ENCODE results near the gene UBXN6.

Gene UBXN6

GRCh38 chr19:4493104-4493928 lies 35.7 kb upstream of the UBXN6 start:
- no peak for DNase-seq

- DNase-seq, result no peak
These were observed 34.9 kb upstream of the UBXN6 start for GRCh38 chr19:4492337-4493103.

- DNase-seq, result no peak
These were observed 33.9 kb upstream of the UBXN6 start for GRCh38 chr19:4491446-4491845.

DNA sequence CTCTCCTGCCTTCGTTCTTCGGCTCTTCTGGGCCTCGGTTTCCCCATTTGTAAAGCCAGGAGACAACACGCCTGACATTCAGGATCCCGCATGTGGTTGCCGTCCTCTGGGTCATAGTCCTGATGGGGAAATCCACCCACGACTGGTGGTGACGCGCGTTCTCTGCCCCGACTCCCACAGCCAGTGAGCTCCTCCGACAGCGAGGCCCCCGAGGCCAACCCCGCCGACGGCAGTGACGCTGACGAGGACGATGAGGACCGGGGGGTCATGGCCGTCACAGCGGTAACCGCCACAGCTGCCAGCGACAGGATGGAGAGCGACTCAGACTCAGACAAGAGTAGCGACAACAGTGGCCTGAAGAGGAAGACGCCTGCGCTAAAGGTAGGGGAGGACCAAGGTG lies 30.9 kb upstream of the UBXN6 start:
- no peak for DNase-seq

- DNase-seq, result no peak
These were observed 30.0 kb upstream of the UBXN6 start for GRCh38 chr19:4487572-4487971.

DNA sequence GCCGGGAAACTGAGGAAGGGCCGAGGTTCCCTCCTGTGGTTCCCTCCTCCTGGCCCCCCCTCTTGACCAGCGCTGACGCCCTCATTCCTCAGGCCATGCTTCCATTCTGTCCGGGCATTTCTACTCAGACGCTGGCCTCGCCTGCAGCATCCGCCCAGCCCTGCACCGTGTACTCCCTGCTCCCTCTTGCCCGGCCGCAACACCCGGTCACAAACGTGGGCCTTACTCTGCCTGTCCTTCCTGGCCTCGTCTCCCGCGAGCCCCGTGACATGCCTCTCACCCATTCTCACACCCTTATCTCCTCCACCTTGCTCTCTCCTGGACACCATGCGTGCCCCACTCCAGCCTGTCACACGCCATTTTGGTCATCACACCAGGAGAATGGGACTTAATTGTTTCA lies 25.8 kb upstream of the UBXN6 start:
- no peak for DNase-seq

DNA sequence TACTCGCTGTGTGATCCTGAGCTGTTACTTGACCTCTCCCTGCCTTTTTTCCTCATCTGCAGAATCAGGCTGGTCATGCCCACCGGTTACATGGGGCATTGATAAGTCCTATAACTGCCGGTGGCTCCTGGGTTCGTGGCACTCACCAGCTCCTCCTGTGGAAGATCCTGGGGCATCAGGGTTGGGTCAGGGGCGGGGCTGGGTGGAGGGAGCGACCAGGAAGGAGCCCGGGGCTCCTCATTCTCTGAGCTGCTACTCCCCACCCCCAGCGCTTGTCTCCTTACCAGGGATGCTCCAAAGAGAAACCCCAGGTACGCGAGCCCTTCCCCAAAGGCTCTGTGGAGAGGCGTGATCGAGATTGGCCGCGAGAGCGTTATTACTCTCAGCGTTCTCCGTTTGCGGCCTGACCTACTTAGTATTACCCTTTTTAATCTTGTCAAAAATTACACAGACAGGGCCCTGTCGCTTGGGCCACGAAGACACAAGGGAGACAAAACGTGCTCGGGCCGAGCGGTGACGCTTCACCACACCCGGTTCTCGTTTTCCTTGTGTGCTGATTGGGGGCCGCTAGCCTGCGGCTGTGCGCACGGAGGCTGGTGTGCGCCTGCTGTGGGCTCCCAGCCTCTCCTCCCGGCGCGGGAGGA lies 25.2 kb upstream of the UBXN6 start:
- DNase-seq, result no peak

DNA sequence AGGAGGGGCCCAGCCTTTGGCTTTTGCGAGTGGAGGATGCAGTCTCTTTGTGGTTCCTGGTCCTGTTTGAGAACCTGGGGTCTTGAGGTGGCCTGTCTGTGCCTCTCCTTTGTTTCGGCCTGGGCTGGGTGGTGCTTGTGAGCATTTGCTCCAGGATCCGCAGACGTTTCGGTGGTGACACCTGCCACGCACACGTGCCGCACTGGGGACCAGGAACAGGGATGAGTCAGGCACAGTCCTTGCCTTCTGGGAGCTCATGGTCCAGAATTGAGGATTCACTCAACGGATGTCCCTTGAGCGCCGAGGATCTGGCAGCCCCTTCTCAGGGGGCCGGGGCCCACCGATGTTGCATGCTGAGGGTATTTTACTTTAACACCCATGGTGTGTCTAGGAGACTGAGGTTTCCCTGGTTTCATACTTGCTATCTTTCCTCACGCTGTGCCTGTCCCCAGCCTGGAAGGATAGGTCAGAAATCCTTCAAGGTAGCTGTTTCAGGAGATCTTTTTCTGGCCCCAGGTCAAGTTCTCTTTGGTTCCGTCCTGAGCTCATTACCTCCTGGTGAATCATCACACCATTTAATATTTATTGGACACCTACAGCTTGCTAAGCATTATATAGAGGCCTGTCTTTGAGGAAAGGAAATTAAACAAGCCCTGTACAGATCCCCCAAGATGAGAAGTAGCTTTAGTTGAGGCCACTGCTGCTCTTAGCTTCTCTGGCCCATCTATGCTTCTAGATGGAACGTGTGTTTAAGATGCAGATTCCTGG lies 19.6 kb upstream of the UBXN6 start:
- DNase-seq, result no peak

DNA sequence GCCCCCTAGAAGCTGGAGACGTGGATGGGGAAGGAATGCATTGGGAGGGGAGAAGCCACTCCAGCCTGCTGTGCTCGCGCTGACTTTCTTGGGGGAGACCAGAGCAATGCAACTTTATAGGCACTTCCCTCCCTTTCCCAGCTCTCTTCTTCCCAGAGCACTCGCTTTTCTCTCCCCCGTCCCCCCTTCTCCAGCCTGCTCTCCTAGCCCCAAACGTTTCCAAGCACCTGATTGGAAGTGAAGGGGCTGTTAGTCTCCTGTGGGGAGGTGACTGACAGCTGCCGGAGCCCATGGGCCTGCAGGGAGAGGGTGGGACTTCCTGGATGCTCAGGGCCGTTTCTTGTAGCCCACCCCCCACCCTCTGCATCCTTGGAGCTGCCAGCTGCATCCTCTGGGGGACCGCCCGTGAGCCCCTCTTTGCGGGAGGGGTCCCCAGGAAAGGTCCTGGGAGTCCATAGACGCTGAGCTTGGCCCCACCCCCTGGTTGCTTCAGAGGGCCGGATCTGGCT lies 17.0 kb upstream of the UBXN6 start:
- DNase-seq, result peak; percentile 49

DNA sequence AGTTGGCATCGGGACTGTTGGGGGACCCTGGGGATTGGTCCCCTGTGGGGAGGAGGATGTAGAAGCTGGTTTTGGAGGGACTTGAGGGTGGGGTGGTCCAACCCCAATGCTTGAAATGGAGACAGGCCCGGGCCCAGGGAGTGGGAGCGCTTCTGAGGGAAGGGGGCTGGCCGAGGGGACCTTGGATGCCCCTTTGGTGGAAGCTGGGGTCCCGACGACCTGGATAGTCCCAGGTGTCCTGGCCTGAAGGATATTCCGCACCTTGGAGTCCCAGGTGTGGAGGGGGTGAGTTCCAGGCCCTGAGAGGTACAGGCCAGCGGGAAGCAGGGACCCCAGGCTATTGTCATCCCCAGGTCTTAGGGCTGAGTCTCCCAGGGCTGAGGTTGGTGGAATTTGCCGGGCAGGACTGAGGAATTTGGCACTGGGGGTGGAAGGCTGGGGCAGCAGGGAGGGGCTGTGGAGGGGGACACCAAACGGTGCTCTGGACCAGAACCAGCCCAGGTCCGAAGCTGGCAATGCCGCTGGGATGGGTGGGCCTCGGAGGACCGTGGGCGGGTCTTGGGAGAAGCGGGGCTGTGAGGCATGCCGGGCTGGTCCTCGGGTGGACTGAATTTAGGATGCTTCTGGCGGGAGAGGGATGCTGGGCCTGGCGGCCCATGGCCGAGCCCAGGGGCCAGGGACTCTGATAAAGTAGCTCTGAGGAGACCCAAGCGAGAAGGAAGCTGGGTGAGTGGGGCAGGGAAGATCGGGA lies 16.3 kb upstream of the UBXN6 start:
- DNase-seq, result no peak

DNA sequence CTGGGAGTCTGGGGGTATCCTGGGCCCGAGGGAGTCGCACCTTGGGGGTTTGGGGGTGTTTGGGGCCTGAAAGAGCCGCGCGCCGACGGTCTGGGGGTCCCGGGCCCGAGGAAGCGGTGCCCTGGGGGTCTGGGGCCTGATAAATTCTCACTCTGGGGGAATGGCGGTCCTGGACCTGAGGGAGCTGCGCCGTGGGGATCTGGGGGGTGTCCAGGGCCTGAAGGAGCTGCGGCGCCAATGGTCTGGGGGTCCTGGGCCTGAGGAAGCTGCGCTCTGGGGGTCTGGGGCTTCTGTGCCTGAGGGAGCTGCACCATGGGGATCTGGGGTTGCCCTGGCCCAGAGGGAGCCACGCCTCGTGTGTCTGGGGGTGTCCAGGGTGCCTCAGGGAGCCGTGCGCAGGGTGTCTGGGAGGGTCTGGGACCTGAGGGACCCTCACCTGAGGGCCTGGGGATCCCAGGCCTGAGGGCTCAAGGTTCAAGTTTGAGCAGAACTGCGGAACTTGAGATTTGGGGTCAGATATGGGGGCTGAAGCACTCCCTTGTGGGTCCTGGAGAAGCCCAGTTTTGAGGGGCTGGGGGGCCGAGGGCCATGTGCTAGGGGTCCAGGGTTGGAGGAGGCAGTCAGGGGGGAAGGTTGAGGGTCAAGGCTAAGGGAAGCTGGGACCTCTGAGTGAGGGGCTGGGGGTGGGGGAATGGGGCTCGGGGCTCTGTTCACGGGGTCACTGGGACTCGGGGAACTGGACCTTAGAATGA lies 15.6 kb upstream of the UBXN6 start:
- DNase-seq, result no peak

DNA sequence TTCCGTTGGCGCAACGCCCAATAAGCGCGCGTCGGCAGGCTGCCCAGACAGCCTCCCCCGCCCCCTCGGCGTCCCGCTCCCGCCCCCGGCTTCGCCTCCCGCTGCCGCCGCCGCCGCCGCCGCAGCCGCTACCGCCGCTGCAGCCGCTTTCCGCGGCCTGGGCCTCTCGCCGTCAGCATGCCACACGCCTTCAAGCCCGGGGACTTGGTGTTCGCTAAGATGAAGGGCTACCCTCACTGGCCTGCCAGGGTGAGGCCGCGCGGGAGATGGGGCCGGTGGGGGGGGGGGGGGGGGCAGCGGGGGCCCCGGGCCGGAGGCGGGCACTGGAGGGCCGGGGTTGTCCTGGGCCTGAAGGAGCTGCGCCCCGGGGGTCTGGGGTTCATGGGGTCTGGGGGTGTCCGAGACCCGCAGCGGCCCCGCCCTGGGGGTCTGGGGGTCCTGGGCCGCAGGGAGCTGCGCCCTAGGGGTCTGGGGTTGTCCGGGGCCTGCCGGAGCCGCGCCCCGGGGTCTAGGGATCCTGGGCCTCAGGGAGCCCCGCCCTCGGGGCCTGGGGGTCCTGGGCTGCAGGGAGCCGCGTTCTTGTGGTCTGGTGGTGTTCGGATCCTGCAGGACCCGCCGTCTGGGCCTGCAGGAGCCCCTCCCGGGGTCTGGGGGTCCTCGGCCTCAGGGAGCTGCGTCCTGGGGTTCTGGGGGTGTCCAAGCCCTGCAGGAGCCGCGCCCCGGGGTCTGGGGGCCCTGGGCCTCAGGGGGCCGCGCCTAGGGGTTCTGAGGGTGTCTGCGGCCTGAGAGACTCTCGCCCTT lies 14.8 kb upstream of the UBXN6 start, which contains the start of gene HDGFL2:
TSS of gene HDGFL2 (plus strand) at position 124 of the 801 bp plus-strand sequence. CDS start at position 178, 54 bp downstream.
- DNase-seq, result no peak

DNA sequence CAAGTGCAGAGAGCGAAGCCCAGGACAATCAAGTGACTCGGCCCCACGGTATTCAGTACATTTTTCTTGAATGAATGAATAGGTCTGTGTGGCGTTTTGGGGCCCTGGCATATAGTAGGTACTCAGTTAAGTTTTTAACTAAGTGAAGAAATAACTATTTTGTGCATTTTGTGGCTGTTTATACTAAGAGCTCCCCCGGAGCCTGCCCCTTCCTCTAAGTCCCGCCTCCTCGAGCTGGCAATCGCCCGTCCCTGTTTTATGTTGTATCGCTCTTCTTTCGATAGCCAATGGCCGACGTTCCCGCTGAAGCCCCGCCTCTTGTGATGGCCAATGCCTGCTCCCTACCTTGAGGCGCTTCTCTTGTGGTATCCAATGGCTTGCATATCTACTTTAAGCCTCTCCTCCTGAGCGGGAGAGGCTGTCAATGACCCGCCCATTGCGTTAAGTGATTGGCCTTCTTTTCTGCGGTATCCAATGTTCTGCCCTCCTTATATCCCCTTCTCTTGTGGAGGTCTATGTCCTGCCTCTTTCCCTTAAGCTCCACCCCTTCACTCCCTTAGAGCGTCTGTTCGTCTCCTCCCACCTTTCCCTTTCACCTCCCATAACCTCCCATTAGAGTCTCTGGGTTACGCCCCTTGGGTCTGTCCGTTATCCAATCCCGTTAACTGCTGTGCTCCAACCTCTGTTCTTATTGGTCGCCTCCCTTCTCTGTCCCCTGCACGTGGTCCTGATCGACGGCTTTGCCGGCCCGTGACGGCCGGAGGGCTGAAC lies 14.0 kb upstream of the UBXN6 start:
- peak; percentile 100 for DNase-seq

DNA sequence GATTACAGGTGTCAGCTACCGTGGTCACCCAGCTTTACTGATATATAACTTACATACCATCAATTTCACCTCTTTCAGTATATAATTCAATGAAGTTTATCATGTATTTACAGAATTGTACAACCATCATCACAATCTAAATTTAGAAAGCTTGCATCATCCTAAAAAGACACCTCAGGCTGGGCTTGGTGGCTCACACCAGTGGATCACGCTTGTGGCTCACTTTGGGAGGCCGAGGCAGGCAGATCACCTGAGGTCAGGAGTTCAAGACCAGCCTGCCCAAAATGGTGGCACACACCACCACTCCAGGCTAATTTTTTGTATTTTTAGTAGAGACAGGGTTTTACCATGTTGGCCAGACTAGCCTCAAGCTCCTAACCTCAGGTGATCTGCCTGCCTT lies 10.2 kb upstream of the UBXN6 start:
- DNase-seq, result no peak

DNA sequence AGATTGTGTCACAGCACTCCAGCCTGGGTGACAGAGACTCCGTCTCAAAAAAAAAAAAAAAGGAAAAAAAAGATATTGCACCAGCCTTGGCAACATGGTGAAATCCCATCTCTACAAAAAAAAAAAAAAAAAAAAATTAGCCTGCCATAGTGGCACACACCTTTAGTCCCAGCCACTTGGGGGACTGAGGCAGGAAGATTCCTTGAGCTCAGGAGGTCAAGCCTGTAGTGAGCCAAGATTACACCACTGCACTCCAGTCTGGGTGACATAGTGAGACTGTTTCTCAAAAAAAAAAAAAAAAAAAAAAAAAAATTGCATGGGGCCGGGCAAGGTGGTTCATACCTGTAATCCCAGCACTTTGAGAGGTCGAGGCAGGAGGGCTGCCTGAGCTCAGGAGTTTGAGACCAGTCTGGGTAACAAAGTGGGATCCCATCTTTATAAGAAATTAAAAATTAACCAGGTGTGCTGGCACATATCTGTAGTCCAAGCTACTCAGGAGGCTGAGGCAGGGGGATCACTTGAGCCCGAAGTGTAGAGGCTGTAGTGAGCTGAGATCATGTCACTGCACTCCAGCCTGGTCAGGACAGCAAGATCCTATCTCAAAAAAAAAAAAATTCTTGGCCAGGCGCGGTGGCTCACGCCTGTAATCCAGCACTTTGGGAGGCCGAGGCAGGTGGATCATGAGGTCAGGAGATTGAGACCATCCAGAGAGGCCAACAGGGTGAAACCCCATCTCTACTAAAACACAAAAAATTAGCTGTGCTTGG lies 7.4 kb upstream of the UBXN6 start:
- DNase-seq, result no peak

DNA sequence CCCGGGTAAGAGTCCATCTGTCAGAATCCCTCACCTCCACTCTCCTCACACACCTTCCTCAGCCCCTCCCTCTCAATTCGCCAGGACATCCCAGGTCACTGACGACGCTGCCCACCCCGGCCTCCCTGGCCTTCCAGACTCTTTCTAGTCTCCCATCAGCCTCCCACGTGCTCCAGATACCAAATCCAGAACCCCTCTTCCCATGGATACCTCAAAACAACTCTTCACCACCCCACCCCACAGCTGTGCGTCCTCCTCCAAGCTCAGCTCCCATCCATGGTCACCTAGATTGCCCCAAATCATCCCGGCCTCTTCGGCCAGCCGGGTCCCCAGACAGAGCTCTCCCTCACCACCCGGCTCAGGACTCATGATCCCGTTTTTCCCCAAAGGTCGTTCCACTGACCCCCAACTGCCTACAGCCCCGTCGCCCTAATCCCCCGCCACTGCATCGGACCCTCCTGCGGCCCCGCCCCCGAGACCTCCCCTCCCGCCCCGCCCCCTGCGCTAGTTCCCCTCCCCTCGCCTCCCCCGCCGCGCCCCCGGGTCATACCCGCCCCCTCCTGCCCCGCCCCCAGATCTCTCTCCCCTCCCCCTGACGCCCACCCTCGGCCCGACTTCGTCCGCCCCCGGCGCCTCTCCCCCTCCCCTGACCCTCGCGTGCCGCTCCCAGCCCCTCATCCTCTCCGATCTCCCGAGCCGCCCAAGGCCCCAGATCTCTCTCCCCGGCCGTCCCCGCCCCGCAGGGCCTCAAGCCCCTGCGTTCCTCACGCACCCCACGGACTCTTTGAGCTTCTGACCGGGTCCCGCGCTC lies 546 bp downstream of the UBXN6 start:
- DNase-seq, result no peak

- peak; percentile 29 for DNase-seq
These were observed 1.1 kb downstream of the UBXN6 start for GRCh38 chr19:4456476-4456842.
